ENCODE results near the gene KCNF1. TPM values are rescaled to one million over a fixed set of nuclear protein-coding genes. Genes with fewer than 3 reads are reported as not detected.

Gene KCNF1
- total RNA-seq, 1 donor from 2014 or later: not detected

DNA sequence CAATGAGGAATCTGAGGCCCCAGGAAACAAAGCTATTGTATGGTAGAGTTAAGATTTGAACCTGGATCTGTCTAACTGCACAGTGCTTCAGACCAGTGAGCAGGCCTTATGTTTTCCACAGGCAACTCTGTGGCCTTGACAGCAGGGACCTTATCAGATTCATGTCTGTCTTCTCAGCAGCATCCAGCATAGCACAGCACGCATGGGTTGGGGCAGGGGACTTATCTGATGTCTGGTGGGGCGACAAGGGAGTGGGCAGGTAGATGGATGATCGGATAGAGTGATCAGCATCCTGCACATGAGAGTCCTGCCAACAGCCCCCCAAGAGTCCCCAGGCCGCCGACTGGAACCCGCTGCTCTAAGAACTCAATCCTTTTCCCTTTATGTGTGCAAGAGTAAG lies 28.7 kb upstream of the KCNF1 start:
- Histone ChIP-seq H4K20me1 (ENCODE audit: low read depth) (no peaks in the 10 kb centered on the region), H3K9ac (no peak overlapping the region), H3K27me3 (no peaks in the 10 kb centered on the region), H3K79me2 (ENCODE audit: low read depth) (no peaks in the 10 kb centered on the region), H3K27ac (no peak overlapping the region), H3K4me2 (peak overlapping the region; percentile 40), H3F3A (ENCODE audit: low read depth) (peaks cover 4% of the 10 kb centered on the region), H3K4me3 (no peak overlapping the region), H3K36me3 (no peaks in the 10 kb centered on the region), H3K9me3 (ENCODE audit: low read depth) (no peaks in the 10 kb centered on the region), H3K4me1 (peaks cover 24% of the 10 kb centered on the region), H2AFZ (replicated peaks) (no peak overlapping the region)
- TF ChIP-seq CTCF (IDR thresholded peaks at IDR 0.05): no peak
- no peak for TF ChIP-seq EZH2 (IDR thresholded peaks at IDR 0.05)
- TF ChIP-seq EZH2phosphoT487 (IDR thresholded peaks at IDR 0.05): no peak
- Mint-ChIP-seq H3K9me3 (peaks cover 4% of the 10 kb centered on the region), H3K27ac (peak overlapping the region; percentile 88), H3K4me1 (peaks cover 56% of the 10 kb centered on the region), H3K36me3 (no peaks in the 10 kb centered on the region), H3K27me3 (ENCODE audit: insufficient read depth, low read depth) (peaks cover 12% of the 10 kb centered on the region), H3K4me3 (peak overlapping the region; percentile 35)
- DNase-seq (ENCODE audit: low spot score): no peak

- DNase-seq (ENCODE audit: low spot score): no peak
- Histone ChIP-seq H4K20me1 (ENCODE audit: low read depth) (no peaks in the 10 kb centered on the region), H3K4me2 (peak overlapping the region; percentile 40), H3K27ac (no peak overlapping the region), H3K27me3 (no peaks in the 10 kb centered on the region), H2AFZ (replicated peaks) (no peak overlapping the region), H3K4me3 (no peak overlapping the region), H3K36me3 (no peaks in the 10 kb centered on the region), H3K4me1 (peaks cover 24% of the 10 kb centered on the region), H3F3A (ENCODE audit: low read depth) (peaks cover 4% of the 10 kb centered on the region), H3K9me3 (ENCODE audit: low read depth) (no peaks in the 10 kb centered on the region), H3K9ac (no peak overlapping the region), H3K79me2 (ENCODE audit: low read depth) (no peaks in the 10 kb centered on the region)
- H3K27me3 Mint-ChIP-seq (ENCODE audit: insufficient read depth, low read depth): peaks cover 12% of the 10 kb centered on the region
- no peaks in the 10 kb centered on the region for H3K36me3 Mint-ChIP-seq
- H3K4me3 Mint-ChIP-seq: peak overlapping the region; percentile 79
- peak overlapping the region; percentile 88 for H3K27ac Mint-ChIP-seq
- H3K9me3 Mint-ChIP-seq: peaks cover 4% of the 10 kb centered on the region
- TF ChIP-seq EZH2 (IDR thresholded peaks at IDR 0.05) (no peak), CTCF (IDR thresholded peaks at IDR 0.05) (no peak), EZH2phosphoT487 (IDR thresholded peaks at IDR 0.05) (no peak)
- H3K4me1 Mint-ChIP-seq: peaks cover 58% of the 10 kb centered on the region
These were observed 27.8 kb upstream of the KCNF1 start for GRCh38 chr2:10883801-10884478.

- Mint-ChIP-seq H3K4me3 (peak overlapping the region; percentile 79), H3K36me3 (no peaks in the 10 kb centered on the region), H3K27me3 (ENCODE audit: insufficient read depth, low read depth) (peaks cover 12% of the 10 kb centered on the region), H3K9me3 (peaks cover 4% of the 10 kb centered on the region), H3K4me1 (peaks cover 59% of the 10 kb centered on the region), H3K27ac (peak overlapping the region; percentile 88)
- no peaks in the 10 kb centered on the region for H3K79me2 ChIP-seq (ENCODE audit: low read depth)
- H3F3A ChIP-seq (ENCODE audit: low read depth): peaks cover 4% of the 10 kb centered on the region
- H3K4me2 ChIP-seq: peak overlapping the region; percentile 40
- H3K4me1 ChIP-seq: peaks cover 24% of the 10 kb centered on the region
- no peak overlapping the region for H3K4me3 ChIP-seq
- H3K9ac ChIP-seq: no peak overlapping the region
- no peaks in the 10 kb centered on the region for H3K9me3 ChIP-seq (ENCODE audit: low read depth)
- no peak overlapping the region for H3K27ac ChIP-seq
- no peaks in the 10 kb centered on the region for H3K36me3 ChIP-seq
- H3K27me3 ChIP-seq: no peaks in the 10 kb centered on the region
- H2AFZ ChIP-seq (replicated peaks): no peak overlapping the region
- DNase-seq (ENCODE audit: low spot score): no peak
- H4K20me1 ChIP-seq (ENCODE audit: low read depth): no peaks in the 10 kb centered on the region
- TF ChIP-seq CTCF (IDR thresholded peaks at IDR 0.05): no peak
- TF ChIP-seq EZH2 (IDR thresholded peaks at IDR 0.05): no peak
- no peak for TF ChIP-seq EZH2phosphoT487 (IDR thresholded peaks at IDR 0.05)
These were observed 27.2 kb upstream of the KCNF1 start for GRCh38 chr2:10884574-10884975.
